Lower leg skin (tissue), 3 donors: ENCODE data around the gene C5orf46.

Source experiments
- POLR2A ChIP-seq, 2 donors: fragments of 450-650 bp; IDR thresholded peaks; one replicate each; pipeline ENCODE4 v1.6.1; 2016 to 2017; ENCODE audit warnings: antibody characterized with exemption in 2 of 2, mild to moderate bottlenecking in 1 of 2, moderate library complexity in 1 of 2
- TF ChIP-seq, protein P1 (sequence below), 3 donors: fragments of 450-650 bp; IDR thresholded peaks; one replicate each; pipeline ENCODE4 v1.5.1; 2016; ENCODE audit warnings: antibody characterized with exemption in 3 of 3, mild to moderate bottlenecking in 3 of 3, moderate library complexity in 2 of 3

- TF ChIP-seq, protein P1, sequence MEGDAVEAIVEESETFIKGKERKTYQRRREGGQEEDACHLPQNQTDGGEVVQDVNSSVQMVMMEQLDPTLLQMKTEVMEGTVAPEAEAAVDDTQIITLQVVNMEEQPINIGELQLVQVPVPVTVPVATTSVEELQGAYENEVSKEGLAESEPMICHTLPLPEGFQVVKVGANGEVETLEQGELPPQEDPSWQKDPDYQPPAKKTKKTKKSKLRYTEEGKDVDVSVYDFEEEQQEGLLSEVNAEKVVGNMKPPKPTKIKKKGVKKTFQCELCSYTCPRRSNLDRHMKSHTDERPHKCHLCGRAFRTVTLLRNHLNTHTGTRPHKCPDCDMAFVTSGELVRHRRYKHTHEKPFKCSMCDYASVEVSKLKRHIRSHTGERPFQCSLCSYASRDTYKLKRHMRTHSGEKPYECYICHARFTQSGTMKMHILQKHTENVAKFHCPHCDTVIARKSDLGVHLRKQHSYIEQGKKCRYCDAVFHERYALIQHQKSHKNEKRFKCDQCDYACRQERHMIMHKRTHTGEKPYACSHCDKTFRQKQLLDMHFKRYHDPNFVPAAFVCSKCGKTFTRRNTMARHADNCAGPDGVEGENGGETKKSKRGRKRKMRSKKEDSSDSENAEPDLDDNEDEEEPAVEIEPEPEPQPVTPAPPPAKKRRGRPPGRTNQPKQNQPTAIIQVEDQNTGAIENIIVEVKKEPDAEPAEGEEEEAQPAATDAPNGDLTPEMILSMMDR (IDR thresholded peaks at IDR 0.05), result no peak
- no peak for TF ChIP-seq POLR2A (IDR thresholded peaks at IDR 0.05)
Observed at GRCh38 chr5:147882586-147883313, 23.6 kb downstream of the C5orf46 start.
